Measurements from ENCODE around the gene OSBPL3. TPM values are rescaled to one million over a fixed set of nuclear protein-coding genes. Genes with fewer than 3 reads are reported as not detected.

The OSBPL3 gene
- total RNA-seq, 1 experiment from 2014 or later, result 45.1 TPM

DNA sequence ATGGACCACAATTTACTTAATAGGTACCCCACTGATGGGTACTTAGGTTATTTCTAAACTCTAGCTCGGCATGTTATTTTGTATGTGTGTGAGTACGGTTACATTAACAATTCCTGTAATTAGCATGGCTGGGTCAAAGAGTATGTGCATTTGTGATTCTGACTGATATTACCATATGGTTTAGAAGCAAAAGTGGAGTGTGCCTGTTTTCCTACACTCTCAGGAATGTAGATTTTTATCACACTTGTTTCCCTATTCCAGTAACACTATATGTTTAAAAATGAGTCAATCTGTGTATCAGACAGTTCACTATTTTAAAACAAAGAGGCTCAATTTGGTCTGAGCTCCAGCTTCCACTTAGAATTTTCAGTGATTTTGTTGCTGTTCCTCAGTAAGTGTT, 178.1 kb downstream of the OSBPL3 start:
- Mint-ChIP-seq H3K36me3 (ENCODE audit: insufficient read depth, unreplicated experiment) (peaks cover 57% of the 10 kb centered on the region), H3K9me3 (ENCODE audit: unreplicated experiment) (no peaks in the 10 kb centered on the region), H3K27ac (ENCODE audit: unreplicated experiment) (no peak overlapping the region), H3K4me3 (ENCODE audit: unreplicated experiment) (no peak overlapping the region), H3K4me1 (ENCODE audit: low read depth, unreplicated experiment) (no peaks in the 10 kb centered on the region), H3K27me3 (ENCODE audit: insufficient read depth, unreplicated experiment) (no peaks in the 10 kb centered on the region)
- Histone ChIP-seq H3K9me3 (no peaks in the 10 kb centered on the region), H3K4me1 (no peaks in the 10 kb centered on the region), H3K36me3 (ENCODE audit: control insufficient read depth, insufficient read depth, low read length) (no peaks in the 10 kb centered on the region), H3K4me3 (ENCODE audit: low read depth, low read length) (no peak overlapping the region), H3K27me3 (replicated peaks; ENCODE audit: control insufficient read depth, insufficient read depth, low read length) (no peaks in the 10 kb centered on the region)
- no TSS peak for BruUV-seq (replicated peaks)
- ChIA-PET POLR2A (no interaction called here), CTCF (interaction anchor here (1.8 kb wide), 1 partner anchor 10 kb away, joined by 6 read pairs; no protein-coding TSS in a partner anchor)
- intact Hi-C loops (cut with micrococcal nuclease; ENCODE audit: unreplicated experiment), result no loop called here
- TF ChIP-seq, protein P1, sequence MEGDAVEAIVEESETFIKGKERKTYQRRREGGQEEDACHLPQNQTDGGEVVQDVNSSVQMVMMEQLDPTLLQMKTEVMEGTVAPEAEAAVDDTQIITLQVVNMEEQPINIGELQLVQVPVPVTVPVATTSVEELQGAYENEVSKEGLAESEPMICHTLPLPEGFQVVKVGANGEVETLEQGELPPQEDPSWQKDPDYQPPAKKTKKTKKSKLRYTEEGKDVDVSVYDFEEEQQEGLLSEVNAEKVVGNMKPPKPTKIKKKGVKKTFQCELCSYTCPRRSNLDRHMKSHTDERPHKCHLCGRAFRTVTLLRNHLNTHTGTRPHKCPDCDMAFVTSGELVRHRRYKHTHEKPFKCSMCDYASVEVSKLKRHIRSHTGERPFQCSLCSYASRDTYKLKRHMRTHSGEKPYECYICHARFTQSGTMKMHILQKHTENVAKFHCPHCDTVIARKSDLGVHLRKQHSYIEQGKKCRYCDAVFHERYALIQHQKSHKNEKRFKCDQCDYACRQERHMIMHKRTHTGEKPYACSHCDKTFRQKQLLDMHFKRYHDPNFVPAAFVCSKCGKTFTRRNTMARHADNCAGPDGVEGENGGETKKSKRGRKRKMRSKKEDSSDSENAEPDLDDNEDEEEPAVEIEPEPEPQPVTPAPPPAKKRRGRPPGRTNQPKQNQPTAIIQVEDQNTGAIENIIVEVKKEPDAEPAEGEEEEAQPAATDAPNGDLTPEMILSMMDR (IDR thresholded peaks at IDR 0.05; ENCODE audit: insufficient read depth in 1 of 2, low read depth in 1 of 2, low read length in 1 of 2, severe bottlenecking in 1 of 2, unreplicated experiment in 1 of 2), result no peak
- no peak for DNase-seq

DNA sequence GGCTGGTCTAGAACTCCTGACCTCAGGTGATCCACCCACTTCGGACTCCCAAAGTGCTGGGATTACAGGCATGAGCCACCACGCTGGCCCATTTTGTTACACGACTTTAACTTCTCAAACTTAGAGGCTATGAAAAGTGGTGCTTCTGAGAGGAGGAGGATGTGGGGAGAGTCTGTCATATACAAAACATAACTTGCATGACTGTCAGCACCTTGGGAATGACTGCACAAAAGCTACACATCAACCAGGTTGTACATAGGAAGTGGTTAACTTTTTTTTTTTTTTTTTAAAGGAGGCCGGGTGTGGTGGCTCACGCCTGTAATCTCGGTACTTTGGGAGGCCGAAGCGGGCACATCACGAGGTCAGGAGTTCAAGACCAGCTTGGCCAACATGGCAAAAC, 179.3 kb downstream of the OSBPL3 start:
- intact Hi-C loops (cut with micrococcal nuclease; ENCODE audit: unreplicated experiment), result no loop called here
- peaks cover 59% of the 10 kb centered on the region for H3K36me3 Mint-ChIP-seq (ENCODE audit: insufficient read depth, unreplicated experiment)
- Histone ChIP-seq H3K4me3 (ENCODE audit: low read depth, low read length) (no peak overlapping the region), H3K27me3 (replicated peaks; ENCODE audit: control insufficient read depth, insufficient read depth, low read length) (no peaks in the 10 kb centered on the region), H3K36me3 (ENCODE audit: control insufficient read depth, insufficient read depth, low read length) (no peaks in the 10 kb centered on the region), H3K4me1 (peaks cover 3% of the 10 kb centered on the region), H3K9me3 (no peaks in the 10 kb centered on the region)
- peaks cover 9% of the 10 kb centered on the region for H3K4me1 Mint-ChIP-seq (ENCODE audit: low read depth, unreplicated experiment)
- H3K27me3 Mint-ChIP-seq (ENCODE audit: insufficient read depth, unreplicated experiment), result no peaks in the 10 kb centered on the region
- H3K27ac Mint-ChIP-seq (ENCODE audit: unreplicated experiment), result no peak overlapping the region
- no TSS peak for BruUV-seq (replicated peaks)
- H3K4me3 Mint-ChIP-seq (ENCODE audit: unreplicated experiment), result no peak overlapping the region
- DNase-seq, result no peak
- TF ChIP-seq, protein P1 (IDR thresholded peaks at IDR 0.05; ENCODE audit: insufficient read depth in 1 of 2, low read depth in 1 of 2, low read length in 1 of 2, severe bottlenecking in 1 of 2, unreplicated experiment in 1 of 2), result no peak
- no peaks in the 10 kb centered on the region for H3K9me3 Mint-ChIP-seq (ENCODE audit: unreplicated experiment)
- CTCF ChIA-PET, result interaction anchor here (0.7 to 1.8 kb wide), 2 partner anchors 12 to 85 kb away, joined by 3 to 6 read pairs; no protein-coding TSS in a partner anchor
- POLR2A ChIA-PET, result no interaction called here

DNA sequence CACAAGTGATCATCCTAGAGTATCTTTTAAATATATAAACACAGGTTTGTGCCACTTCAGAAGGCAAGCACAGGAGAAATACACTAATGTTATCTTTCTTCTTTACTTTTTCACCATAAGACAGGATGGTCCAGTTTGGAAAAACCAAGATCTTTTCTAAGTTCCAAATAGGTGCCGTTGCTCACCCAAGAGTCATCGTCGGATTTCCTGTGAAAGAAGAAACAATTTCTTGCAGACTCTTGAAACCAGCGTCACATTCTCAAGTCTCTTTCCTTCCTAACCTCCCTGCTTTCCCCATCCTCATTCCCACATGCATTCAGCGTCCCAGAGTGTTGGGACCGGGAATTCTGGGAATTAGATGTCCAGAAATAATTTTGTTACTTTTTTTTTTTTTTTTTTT, 179.9 kb downstream of the OSBPL3 start:
- Mint-ChIP-seq H3K4me1 (ENCODE audit: low read depth, unreplicated experiment) (peaks cover 15% of the 10 kb centered on the region), H3K36me3 (ENCODE audit: insufficient read depth, unreplicated experiment) (peaks cover 63% of the 10 kb centered on the region), H3K4me3 (ENCODE audit: unreplicated experiment) (no peak overlapping the region), H3K9me3 (ENCODE audit: unreplicated experiment) (no peaks in the 10 kb centered on the region), H3K27ac (ENCODE audit: unreplicated experiment) (no peak overlapping the region), H3K27me3 (ENCODE audit: insufficient read depth, unreplicated experiment) (no peaks in the 10 kb centered on the region)
- TF ChIP-seq, protein P1 (IDR thresholded peaks at IDR 0.05; ENCODE audit: insufficient read depth in 1 of 2, low read depth in 1 of 2, low read length in 1 of 2, severe bottlenecking in 1 of 2, unreplicated experiment in 1 of 2), result no peak
- H3K4me1 ChIP-seq, result peaks cover 9% of the 10 kb centered on the region
- CTCF ChIA-PET, result interaction anchor here (0.6 kb wide), 1 partner anchor 318 kb away, joined by 4 read pairs; no protein-coding TSS in a partner anchor
- no peak for DNase-seq
- no peak overlapping the region for H3K4me3 ChIP-seq (ENCODE audit: low read depth, low read length)
- POLR2A ChIA-PET, result no interaction called here
- H3K27me3 ChIP-seq (replicated peaks; ENCODE audit: control insufficient read depth, insufficient read depth, low read length), result no peaks in the 10 kb centered on the region
- no TSS peak for BruUV-seq (replicated peaks)
- H3K9me3 ChIP-seq, result no peaks in the 10 kb centered on the region
- H3K36me3 ChIP-seq (ENCODE audit: control insufficient read depth, insufficient read depth, low read length), result no peaks in the 10 kb centered on the region
- intact Hi-C loops (cut with micrococcal nuclease; ENCODE audit: unreplicated experiment), result no loop called here
